GM23338 (cell line): Measurements from ENCODE around the gene TENT5C. TPM values are rescaled to one million over a fixed set of nuclear protein-coding genes. Genes with fewer than 3 reads are reported as not detected.

ENCODE experiments used
- ATAC-seq: fragments of 200-7000 bp; cut with Tn5 transposase; 3 replicates; pipeline ENCODE4 v1.9.1; 2020
- DNase-seq: peaks from one replicate; pipeline ENCODE4 v3.0.0-alpha.2; 2015; ENCODE audit warnings: low spot score
- H2AFZ ChIP-seq: fragments of 200-600 bp; sonication (generic); 2 replicates; pipeline ENCODE4 v1.8.0; 2016; ENCODE audit warnings: antibody characterized with exemption, mild to moderate bottlenecking, moderate library complexity
- H3F3A ChIP-seq: fragments of 200-600 bp; sonication (generic); replicated peaks from 2 replicates; pipeline ENCODE4 v1.8.0; 2017; ENCODE audit warnings: antibody characterized with exemption, mixed run types, low read depth
- H3K27ac ChIP-seq: fragments of 200-600 bp; sonication (generic); 2 replicates; pipeline ENCODE4 v1.6.1; 2016; ENCODE audit warnings: low read depth
- H3K27me3 ChIP-seq: fragments of 200-600 bp; sonication (generic); 2 replicates; pipeline ENCODE4 v1.8.0; 2016; ENCODE audit warnings: mild to moderate bottlenecking, mixed run types, moderate library complexity; ENCODE audit not compliant: insufficient read depth
- H3K36me3 ChIP-seq: fragments of 200-600 bp; sonication (generic); 2 replicates; pipeline ENCODE4 v1.8.0; 2016; ENCODE audit warnings: mild to moderate bottlenecking; ENCODE audit not compliant: insufficient read depth
- H3K4me1 ChIP-seq: fragments of 200-600 bp; sonication (generic); 2 replicates; pipeline ENCODE4 v1.8.0; 2016; ENCODE audit warnings: mild to moderate bottlenecking, moderate library complexity; ENCODE audit not compliant: insufficient read depth
- H3K4me2 ChIP-seq: fragments of 200-600 bp; sonication (generic); 2 replicates; pipeline ENCODE4 v1.7.1; 2017; ENCODE audit warnings: mixed run types
- H3K4me3 ChIP-seq: fragments of 200-600 bp; sonication (generic); 2 replicates; pipeline ENCODE4 v1.6.1; 2016; ENCODE audit warnings: mixed run types
- H3K79me2 ChIP-seq: fragments of 200-600 bp; sonication (generic); replicated peaks from 2 replicates; pipeline ENCODE4 v1.8.0; 2017; ENCODE audit warnings: mild to moderate bottlenecking; ENCODE audit not compliant: insufficient read depth
- H3K9me2 ChIP-seq: fragments of 200-600 bp; sonication (generic); 2 replicates; pipeline ENCODE4 v1.8.0; 2017; ENCODE audit not compliant: insufficient read depth
- H4K20me1 ChIP-seq: fragments of 200-600 bp; sonication (generic); replicated peaks from 2 replicates; pipeline ENCODE4 v1.8.0; 2017; ENCODE audit warnings: mild to moderate bottlenecking; ENCODE audit not compliant: insufficient read depth
- H3K27ac Mint-ChIP-seq: 2 replicates; pipeline ENCODE4 v1.8.0; 2020; ENCODE audit warnings: inconsistent platforms, mild to moderate bottlenecking, moderate library complexity, mixed read lengths
- H3K27me3 Mint-ChIP-seq: 3 replicates; pipeline ENCODE4 v1.8.0; 2022; ENCODE audit warnings: low read depth, mild to moderate bottlenecking, moderate library complexity, mixed read lengths, inconsistent platforms; ENCODE audit not compliant: insufficient read depth, poor library complexity
- H3K36me3 Mint-ChIP-seq: 3 replicates; pipeline ENCODE4 v1.8.0; 2021; ENCODE audit warnings: low read depth, mild to moderate bottlenecking, inconsistent platforms, moderate library complexity, mixed read lengths
- H3K4me1 Mint-ChIP-seq: 3 replicates; pipeline ENCODE4 v1.8.0; 2020; ENCODE audit warnings: mild to moderate bottlenecking, inconsistent platforms, mixed read lengths
- H3K4me3 Mint-ChIP-seq: 3 replicates; pipeline ENCODE4 v1.8.0; 2021; ENCODE audit warnings: moderate library complexity, mild to moderate bottlenecking, inconsistent platforms, mixed read lengths
- H3K9me3 Mint-ChIP-seq: 3 replicates; pipeline ENCODE4 v1.8.0; 2020; ENCODE audit warnings: moderate library complexity, mild to moderate bottlenecking, inconsistent platforms, mixed read lengths
- CREB1 ChIP-seq: fragments of 250-450 bp; sonication (Bioruptor Pico); IDR thresholded peaks from 2 replicates; pipeline ENCODE4 v1.5.0; 2020; ENCODE audit warnings: low read depth, mild to moderate bottlenecking, moderate library complexity
- CTCF ChIP-seq, 2 experiments: fragments of 200-600 bp in 1 of 2; sonication (generic) in 1 of 2; conservative IDR thresholded peaks; 2 replicates each; pipeline versions ENCODE4 v1.5.1 to v1.6.1; 2016 to 2017; ENCODE audit warnings: antibody characterized with exemption in 2 of 2, low read depth in 2 of 2, mild to moderate bottlenecking in 2 of 2, moderate library complexity in 1 of 2
- EZH2 ChIP-seq: fragments of 200-600 bp; sonication (generic); IDR thresholded peaks from one replicate; pipeline ENCODE4 v1.8.0; 2017; ENCODE audit warnings: antibody characterized with exemption, mild to moderate bottlenecking, low read depth; ENCODE audit not compliant: unreplicated experiment
- EZH2phosphoT487 ChIP-seq: fragments of 200-600 bp; sonication (generic); IDR thresholded peaks from one replicate; pipeline ENCODE4 v1.8.1; 2018; ENCODE audit warnings: antibody characterized with exemption; ENCODE audit not compliant: unreplicated experiment
- NANOG ChIP-seq: IDR thresholded peaks from 2 replicates; pipeline ENCODE4 v1.6.1; 2016; ENCODE audit warnings: antibody characterized with exemption, borderline replicate concordance
- REST ChIP-seq: IDR thresholded peaks from one replicate; pipeline ENCODE4 v1.6.1; 2018; ENCODE audit warnings: antibody characterized with exemption; ENCODE audit not compliant: unreplicated experiment
- STAT1 ChIP-seq: IDR thresholded peaks from one replicate; pipeline ENCODE4 v1.6.1; 2016; ENCODE audit warnings: antibody characterized with exemption; ENCODE audit not compliant: unreplicated experiment
- ZNF114 ChIP-seq: fragments of 250-450 bp; sonication (Bioruptor Pico); IDR thresholded peaks from 2 replicates; pipeline ENCODE4 v1.5.0; 2020; ENCODE audit warnings: mild to moderate bottlenecking, moderate library complexity
- ZNF331 ChIP-seq: fragments of 250-450 bp; sonication (Bioruptor Pico); IDR thresholded peaks from 2 replicates; pipeline ENCODE4 v1.5.0; 2020; ENCODE audit warnings: low read depth, mild to moderate bottlenecking, moderate library complexity
- ZNF462 ChIP-seq: fragments of 250-450 bp; sonication (Bioruptor Pico); IDR thresholded peaks from 2 replicates; pipeline ENCODE4 v1.5.0; 2020; ENCODE audit warnings: mild to moderate bottlenecking, moderate library complexity
- polyA plus RNA-seq: library from polyadenylated mRNA; unstranded; fragments of >200 nt; fragmentation: Nextera tagmentation; extraction: Ambion mirVana; gene quantifications from 2 replicates; pipeline ENCODE4 v1.2.1, GENCODE V29; 2016
- total RNA-seq: library from RNA; depleted of rRNA; stranded (reverse); fragments of >200 nt; shearing (Covaris generic); gene quantifications from 2 replicates; pipeline ENCODE4 v1.2.3, GENCODE V29; 2014

The TENT5C gene
- total and polyA plus RNA-seq, 2 experiments from 2014 or later, result 0.23 to 0.80 TPM

- TF ChIP-seq EZH2phosphoT487 (no peak), REST (no peak), NANOG (no peak), CREB1 (CRISPR knock-in tag) (no peak), CTCF (conservative IDR thresholded peaks at IDR 0.05; ENCODE audit: low read depth in 2 of 2) (no peak)
These were observed 49.5 kb upstream of the TENT5C start (continued) for GRCh38 chr1:117556341-117556740.

GRCh38 chr1:117556976-117557375, 48.9 kb upstream of the TENT5C start:
- H3K4me1 Mint-ChIP-seq, result peaks cover 2% of the 10 kb centered on the region; the same call in 1 of the 3 replicates
- Histone ChIP-seq H3K4me1 (no peaks in the 10 kb centered on the region), H3K9me2 (no peaks in the 10 kb centered on the region; the same call in 1 of the 2 replicates), H3K36me3 (no peaks in the 10 kb centered on the region), H4K20me1 (no peaks in the 10 kb centered on the region), H3K79me2 (no peaks in the 10 kb centered on the region), H3K4me3 (no peak overlapping the region), H3F3A (no peaks in the 10 kb centered on the region), H3K27me3 (no peaks in the 10 kb centered on the region), H3K4me2 (no peak overlapping the region), H3K27ac (no peak overlapping the region), H2AFZ (no peak overlapping the region)
- no peaks in the 10 kb centered on the region for H3K27me3 Mint-ChIP-seq
- ATAC-seq (no peak), DNase-seq (no peak)
- H3K9me3 Mint-ChIP-seq, result peaks cover 33% of the 10 kb centered on the region
- H3K36me3 Mint-ChIP-seq, result peaks cover 13% of the 10 kb centered on the region
- H3K4me3 Mint-ChIP-seq, result no peak overlapping the region
- no peak overlapping the region for H3K27ac Mint-ChIP-seq
- TF ChIP-seq EZH2phosphoT487, result no peak
- no peak for TF ChIP-seq ZNF114 (CRISPR knock-in tag)
- no peak for TF ChIP-seq NANOG
- no peak for TF ChIP-seq CTCF (conservative IDR thresholded peaks at IDR 0.05; ENCODE audit: low read depth in 2 of 2)
- TF ChIP-seq STAT1, result no peak
- no peak for TF ChIP-seq ZNF331 (CRISPR knock-in tag)
- TF ChIP-seq ZNF462, result no peak
- TF ChIP-seq EZH2, result no peak
